Measurements from ENCODE around the gene RIC8A. TPM values are rescaled to one million over a fixed set of nuclear protein-coding genes. Genes with fewer than 3 reads are reported as not detected.
A peak's percentile ranks its signal among the peaks of the same experiment; 100 is the strongest.

Gene RIC8A
- total and polyA plus RNA-seq, 9 of the 15 experiments (the other 6 are each of a cell fraction or from before 2014, with no cell fraction given) = 10.7 to 108 (median 72.1) TPM

DNA sequence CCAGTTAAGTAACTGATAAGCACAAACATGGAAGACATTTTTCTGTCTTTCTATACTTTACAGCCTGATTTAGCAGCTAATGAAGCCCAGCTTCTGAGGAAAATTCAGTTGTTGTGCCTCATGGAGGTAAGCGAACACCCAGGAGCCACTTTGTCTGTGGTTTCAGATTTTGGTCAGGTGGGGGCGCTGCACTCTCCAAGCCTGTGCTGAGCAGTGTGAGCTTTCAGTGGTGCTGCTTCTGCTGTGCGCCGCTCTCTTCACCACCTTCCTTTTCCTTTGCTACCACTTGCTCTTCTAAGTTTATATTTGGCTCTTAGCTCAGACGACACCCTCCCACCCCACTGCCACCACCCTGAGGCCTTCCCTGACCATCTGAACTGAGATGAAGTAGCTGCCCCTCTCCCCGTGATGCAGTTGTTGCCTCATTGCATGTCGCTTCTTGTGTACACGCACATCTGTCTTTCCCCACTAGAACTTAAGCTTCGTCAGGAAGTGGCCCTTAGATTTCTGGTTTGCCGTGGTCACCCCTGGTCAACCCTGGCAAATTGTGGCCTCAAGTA is 43.3 kb downstream of the RIC8A start (continued):
- TF ChIP-seq MYC (IDR thresholded peaks at IDR 0.05; ENCODE audit: low read depth, low read length) (no peak), MYC (CRISPR knock-in tag; IDR thresholded peaks at IDR 0.05; ENCODE audit: borderline replicate concordance, low read depth) (no peak), YY1 (IDR thresholded peaks at IDR 0.05; ENCODE audit: borderline replicate concordance in 1 of 3, control insufficient read depth in 1 of 3, extremely low read depth in 1 of 3, insufficient read depth in 3 of 3, insufficient read length in 1 of 3, insufficient replicate concordance in 2 of 3, low read depth in 1 of 3, low read length in 2 of 3) (peak in 1 of 3 experiments; percentile 14)
- TF ChIP-seq, protein P1, sequence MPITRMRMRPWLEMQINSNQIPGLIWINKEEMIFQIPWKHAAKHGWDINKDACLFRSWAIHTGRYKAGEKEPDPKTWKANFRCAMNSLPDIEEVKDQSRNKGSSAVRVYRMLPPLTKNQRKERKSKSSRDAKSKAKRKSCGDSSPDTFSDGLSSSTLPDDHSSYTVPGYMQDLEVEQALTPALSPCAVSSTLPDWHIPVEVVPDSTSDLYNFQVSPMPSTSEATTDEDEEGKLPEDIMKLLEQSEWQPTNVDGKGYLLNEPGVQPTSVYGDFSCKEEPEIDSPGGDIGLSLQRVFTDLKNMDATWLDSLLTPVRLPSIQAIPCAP (CRISPR knock-in tag; IDR thresholded peaks at IDR 0.05; ENCODE audit: borderline replicate concordance) = no peak

DNA sequence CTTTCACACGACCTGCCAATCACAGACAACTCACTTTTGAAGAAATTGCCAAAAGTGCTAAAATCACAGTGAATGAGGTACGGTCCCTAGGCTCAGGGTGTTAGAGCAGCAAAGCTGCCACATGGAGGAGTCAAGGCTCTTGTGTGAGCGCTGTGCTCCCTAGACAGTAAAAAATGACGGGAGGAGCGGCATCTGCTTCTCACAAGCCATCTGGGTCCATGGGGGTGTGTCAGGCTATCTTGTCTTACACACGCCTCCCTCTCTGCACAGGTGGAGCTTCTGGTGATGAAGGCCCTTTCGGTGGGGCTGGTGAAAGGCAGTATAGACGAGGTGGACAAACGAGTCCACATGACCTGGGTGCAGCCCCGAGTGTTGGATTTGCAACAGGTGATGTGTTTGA is 44.0 kb downstream of the RIC8A start:
- Histone ChIP-seq H3K9me1 (ENCODE audit: control insufficient read depth, insufficient read depth, low read length) (no peaks in the 10 kb centered on the region), H3K27ac (ENCODE audit: extremely low read depth, low read depth, low read length) (no peak overlapping the region), H3K9me3 (replicated peaks; ENCODE audit: control insufficient read depth, insufficient read depth, low read depth, low read length) (no peaks in the 10 kb centered on the region), H3K4me2 (ENCODE audit: insufficient read depth, low read length) (no peak overlapping the region), H3K27me3 (ENCODE audit: control insufficient read depth in 2 of 2, insufficient read depth in 2 of 2, low read length in 2 of 2) (no peaks in the 10 kb centered on the region), H2AFZ (ENCODE audit: low read depth, low read length) (no peak overlapping the region), H3K4me1 (replicated peaks in 1 of 2; ENCODE audit: control insufficient read depth in 2 of 2, insufficient read depth in 2 of 2, low read length in 2 of 2) (peaks cover 0 to 3% of the 10 kb centered on the region in 2 experiments; a peak in 3 of 5 replicates), H3K4me3 (no peak overlapping the region), H4K20me1 (replicated peaks; ENCODE audit: control insufficient read depth, insufficient read depth, low read length) (no peaks in the 10 kb centered on the region), H3K36me3 (ENCODE audit: control insufficient read depth, insufficient read depth, low read length) (peaks cover 73% of the 10 kb centered on the region), H3K79me2 (ENCODE audit: control insufficient read depth, insufficient read depth, low read length) (no peaks in the 10 kb centered on the region), H3K9ac (ENCODE audit: insufficient read depth in 1 of 2, low read depth in 2 of 2, low read length in 2 of 2) (no peak overlapping the region)
- in situ Hi-C loops (cut with MboI) = loop anchor here (5.0 kb wide), 1 partner anchor 106 kb away; no protein-coding TSS in a partner anchor
- WGBS (ENCODE audit: insufficient coverage, low coverage, missing lambda C conversion rate) = 75% methylated on average over 10 of the region's 10 CpGs
- peak in 3 of 4 experiments; percentile 27 to 66 (median 53) for DNase-seq (ENCODE audit: extremely low read depth in 1 of 4, low spot score in 3 of 4)
- CTCF ChIA-PET (ENCODE audit: low intra/inter-chr PET ratio) = interaction anchor here (0.8 kb wide), 1 partner anchor 105 kb away, joined by 3 read pairs; no protein-coding TSS in a partner anchor
- FAIRE-seq = no peak
- ATAC-seq = peak; percentile 60
- intact Hi-C loops (cut with micrococcal nuclease) = no loop called here
- no TSS peak for BruUV-seq (replicated peaks)
- POLR2A ChIA-PET = interaction anchor here (1.1 to 2.0 kb wide), 7 partner anchors 13 to 197 kb away, joined by 3 to 9 read pairs (median 7); partner anchors contain the start of genes BET1L, PSMD13 and RIC8A
- TF ChIP-seq RAD21 (CRISPR knock-in tag; conservative IDR thresholded peaks at IDR 0.05 in 1 of 2, IDR thresholded peaks at IDR 0.05 in 1 of 2) = 0 out of 4 replicates have a peak, but pooled peaks of 1 of the 2 experiments have one; percentile 10
- TF ChIP-seq ZNF263 (CRISPR knock-in tag; IDR thresholded peaks at IDR 0.05; ENCODE audit: borderline replicate concordance) = peak; percentile 63; the same call in 1 of the 2 replicates
- TF ChIP-seq, protein P2, sequence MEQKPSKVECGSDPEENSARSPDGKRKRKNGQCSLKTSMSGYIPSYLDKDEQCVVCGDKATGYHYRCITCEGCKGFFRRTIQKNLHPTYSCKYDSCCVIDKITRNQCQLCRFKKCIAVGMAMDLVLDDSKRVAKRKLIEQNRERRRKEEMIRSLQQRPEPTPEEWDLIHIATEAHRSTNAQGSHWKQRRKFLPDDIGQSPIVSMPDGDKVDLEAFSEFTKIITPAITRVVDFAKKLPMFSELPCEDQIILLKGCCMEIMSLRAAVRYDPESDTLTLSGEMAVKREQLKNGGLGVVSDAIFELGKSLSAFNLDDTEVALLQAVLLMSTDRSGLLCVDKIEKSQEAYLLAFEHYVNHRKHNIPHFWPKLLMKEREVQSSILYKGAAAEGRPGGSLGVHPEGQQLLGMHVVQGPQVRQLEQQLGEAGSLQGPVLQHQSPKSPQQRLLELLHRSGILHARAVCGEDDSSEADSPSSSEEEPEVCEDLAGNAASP (IDR thresholded peaks at IDR 0.05) = no peak
- TF ChIP-seq, protein P3, sequence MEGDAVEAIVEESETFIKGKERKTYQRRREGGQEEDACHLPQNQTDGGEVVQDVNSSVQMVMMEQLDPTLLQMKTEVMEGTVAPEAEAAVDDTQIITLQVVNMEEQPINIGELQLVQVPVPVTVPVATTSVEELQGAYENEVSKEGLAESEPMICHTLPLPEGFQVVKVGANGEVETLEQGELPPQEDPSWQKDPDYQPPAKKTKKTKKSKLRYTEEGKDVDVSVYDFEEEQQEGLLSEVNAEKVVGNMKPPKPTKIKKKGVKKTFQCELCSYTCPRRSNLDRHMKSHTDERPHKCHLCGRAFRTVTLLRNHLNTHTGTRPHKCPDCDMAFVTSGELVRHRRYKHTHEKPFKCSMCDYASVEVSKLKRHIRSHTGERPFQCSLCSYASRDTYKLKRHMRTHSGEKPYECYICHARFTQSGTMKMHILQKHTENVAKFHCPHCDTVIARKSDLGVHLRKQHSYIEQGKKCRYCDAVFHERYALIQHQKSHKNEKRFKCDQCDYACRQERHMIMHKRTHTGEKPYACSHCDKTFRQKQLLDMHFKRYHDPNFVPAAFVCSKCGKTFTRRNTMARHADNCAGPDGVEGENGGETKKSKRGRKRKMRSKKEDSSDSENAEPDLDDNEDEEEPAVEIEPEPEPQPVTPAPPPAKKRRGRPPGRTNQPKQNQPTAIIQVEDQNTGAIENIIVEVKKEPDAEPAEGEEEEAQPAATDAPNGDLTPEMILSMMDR (IDR thresholded peaks at IDR 0.05 in 2 of 3, conservative IDR thresholded peaks at IDR 0.05 in 1 of 3; ENCODE audit: insufficient read depth in 2 of 3, low read depth in 1 of 3, low read length in 3 of 3) = peak in 2 of 3 experiments; percentile 19 to 27; a peak in 2 of 6 replicates
